ENCODE measurements around the gene BID. TPM values are rescaled to one million over a fixed set of nuclear protein-coding genes. Genes with fewer than 3 reads are reported as not detected.

Gene BID
- total RNA-seq, 2 donors from 2014 or later: 26.5 to 33.2 TPM

DNA sequence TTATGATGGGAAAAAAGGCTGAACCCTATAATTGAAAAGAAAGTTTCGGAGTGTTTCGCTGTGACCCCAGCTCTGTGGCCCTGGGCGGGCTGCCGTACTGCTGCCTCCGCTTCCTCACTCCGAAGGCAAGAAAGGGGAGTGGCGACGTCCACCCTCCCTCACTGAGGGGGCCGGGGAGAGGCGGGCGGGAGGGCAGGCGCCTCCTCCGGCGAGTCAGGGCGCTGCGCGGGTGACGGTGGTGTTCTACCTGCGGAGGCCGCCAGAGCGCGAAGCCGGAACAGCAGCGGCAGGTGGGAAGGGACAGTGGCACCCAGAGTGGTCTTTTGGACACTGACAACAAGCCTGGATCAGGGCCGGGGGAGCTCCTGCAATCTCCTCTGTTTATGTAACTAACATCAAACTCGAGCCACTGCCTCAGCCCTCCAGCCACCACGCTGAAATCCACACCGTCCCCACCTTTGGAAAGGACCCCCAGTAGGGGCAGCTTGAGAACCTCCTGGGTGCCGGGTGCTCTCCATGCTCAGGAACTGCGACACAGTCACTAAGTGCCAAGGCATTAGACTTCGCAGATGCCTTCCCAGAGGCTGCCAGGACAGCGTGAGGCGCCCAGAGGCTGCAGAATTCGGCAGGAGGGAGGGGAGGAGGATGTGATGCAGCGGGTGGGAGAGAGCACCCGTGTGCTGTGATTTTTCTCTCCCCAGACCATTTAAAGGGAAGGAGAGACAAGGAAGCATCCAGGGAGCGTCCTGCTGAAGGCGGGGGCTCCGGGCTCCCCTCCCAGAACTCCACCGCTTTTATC is 25.5 kb downstream of the BID start:
- ATAC-seq: no peak
- DNase-seq: no peak
- intact Hi-C loops (cut with DNase I, micrococcal nuclease): no loop called here

DNA sequence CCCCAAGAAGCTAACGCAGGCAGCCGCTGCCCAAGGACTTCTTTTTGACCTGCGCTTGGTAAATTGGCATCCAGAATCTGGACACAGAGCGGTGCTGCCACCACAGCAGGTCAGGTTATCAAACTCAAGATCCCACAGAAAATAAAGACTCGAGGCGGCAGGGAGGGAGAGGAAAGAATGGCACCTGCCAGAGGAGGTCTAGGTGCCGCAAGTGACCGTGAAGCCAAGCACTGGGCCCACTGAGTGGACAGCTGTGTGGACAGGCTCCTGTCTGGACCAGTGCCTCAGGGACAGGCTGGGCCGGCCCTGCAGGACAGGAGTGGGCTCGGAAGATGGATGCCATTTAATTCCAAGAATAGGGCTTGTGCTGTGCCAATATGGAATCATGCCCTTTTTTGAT is 27.4 kb downstream of the BID start:
- intact Hi-C loops (cut with DNase I, micrococcal nuclease): no loop called here
- DNase-seq: no peak

DNA sequence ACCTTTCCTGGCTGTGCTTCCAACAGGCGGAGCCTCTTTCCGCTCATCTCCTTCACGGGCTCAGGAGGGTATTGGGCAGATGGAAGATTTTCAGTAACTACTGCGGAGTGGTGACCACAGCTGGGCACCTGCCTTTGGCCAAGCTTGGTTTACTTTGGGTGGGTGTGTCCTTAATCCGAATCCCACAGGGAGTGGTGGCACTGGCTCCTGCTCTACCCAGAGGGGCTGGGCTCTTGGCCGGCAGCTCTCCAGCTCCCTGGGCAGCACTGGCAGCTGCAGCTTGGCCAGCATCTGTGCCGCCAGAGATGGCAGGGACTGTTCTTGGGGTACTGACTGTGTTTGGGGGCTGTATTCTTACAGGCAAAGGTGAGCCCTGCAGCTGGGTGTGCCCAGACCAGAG is 29.8 kb downstream of the BID start:
- no peak for DNase-seq
- intact Hi-C loops (cut with DNase I, micrococcal nuclease): no loop called here
- ATAC-seq: peak; percentile 35

More for the DNA sequence above, 27.4 kb downstream of the BID start:
- ATAC-seq: no peak

DNA sequence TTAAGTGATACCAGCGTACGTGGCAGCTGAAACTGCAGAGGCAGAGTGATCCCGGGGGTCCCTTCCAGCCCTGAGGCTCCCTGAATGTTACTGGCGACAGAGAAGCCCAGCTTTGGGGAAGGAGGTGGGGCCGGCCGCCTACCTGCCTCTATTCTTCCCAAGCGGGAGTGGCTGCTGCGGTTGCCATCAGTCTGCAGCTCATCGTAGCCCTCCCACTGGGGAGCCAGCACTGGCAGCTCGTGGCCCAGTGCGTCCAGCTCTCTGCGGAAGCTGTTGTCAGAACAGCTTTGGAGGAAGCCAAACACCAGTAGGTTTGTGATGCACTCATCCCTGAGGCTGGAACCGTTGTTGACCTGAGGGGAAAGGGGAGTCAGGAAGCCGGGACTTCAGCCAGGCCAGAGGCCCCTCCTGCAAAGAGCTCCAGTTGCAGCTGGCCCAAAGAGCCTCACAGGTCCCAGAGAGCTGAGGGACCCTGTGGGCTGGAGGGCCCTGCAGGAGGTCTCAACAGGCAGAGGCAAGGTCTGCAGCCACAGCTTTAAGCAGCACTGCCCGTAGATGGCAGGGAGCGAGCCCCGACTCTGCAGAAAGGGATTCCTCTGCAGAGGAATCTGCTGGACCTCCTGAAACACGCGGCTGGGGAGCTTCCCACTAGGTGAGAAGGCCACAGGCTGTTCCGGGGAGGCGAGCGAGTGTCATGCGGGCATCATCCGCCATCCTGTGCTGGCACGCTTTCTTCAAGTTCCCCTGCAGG is 30.4 kb downstream of the BID start:
- no peak for ATAC-seq
- DNase-seq: no peak
- intact Hi-C loops (cut with DNase I, micrococcal nuclease): no loop called here

DNA sequence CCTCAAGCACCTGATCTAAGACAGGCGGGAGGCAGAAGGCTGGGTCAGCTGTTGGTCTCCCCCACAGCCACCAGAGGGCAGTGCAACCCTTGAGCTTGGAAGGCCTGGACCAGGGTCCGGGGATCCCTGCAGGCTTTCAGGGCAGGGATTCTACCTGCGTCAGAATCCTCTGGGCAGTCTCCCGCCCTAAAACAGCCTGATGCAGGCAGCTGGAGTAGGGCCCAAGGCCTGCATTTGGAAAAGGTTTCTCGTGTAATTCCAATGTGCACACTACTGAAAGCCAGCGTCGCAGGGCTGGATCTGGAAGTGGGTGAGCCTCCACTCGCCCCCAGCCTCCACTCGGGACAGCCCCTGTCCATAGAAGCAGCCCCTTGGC is 31.8 kb downstream of the BID start:
- peak; percentile 82 for ATAC-seq
- intact Hi-C loops (cut with DNase I, micrococcal nuclease): no loop called here
- DNase-seq: peak; percentile 39 to 67

DNA sequence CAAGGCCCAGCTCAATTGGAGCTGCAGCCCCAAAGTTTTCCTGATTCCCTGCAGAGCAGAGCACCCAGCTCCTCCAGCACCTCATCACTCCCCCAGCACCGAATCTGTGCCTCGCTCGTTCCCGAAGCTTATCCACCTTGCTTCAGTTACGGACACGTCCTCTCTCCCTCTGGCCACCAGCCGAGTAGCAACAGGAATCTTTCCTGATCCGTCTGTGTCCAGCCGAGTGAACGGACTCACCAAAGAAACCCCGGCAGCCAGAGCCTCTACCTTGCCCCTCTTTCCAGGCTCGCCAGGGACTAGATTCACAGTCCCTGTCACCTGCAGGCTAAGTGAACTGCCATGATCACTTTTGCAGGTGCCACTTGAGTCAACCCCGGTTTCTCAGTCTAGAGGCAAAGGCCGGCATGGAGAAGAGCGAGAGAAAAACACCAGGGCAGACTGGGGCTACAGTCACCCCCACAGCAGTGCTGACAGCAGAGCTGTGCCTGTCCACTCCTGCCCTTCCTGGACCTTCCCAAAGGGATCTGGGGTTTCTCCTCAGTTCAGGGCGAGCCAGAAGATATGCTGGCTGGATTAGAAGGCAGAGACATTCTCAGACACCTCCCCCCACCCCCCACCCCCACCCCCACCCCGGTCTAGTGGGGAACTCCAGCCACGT is 32.3 kb downstream of the BID start:
- DNase-seq: no peak
- intact Hi-C loops (cut with DNase I, micrococcal nuclease): no loop called here
- peak; percentile 15 for ATAC-seq

DNA sequence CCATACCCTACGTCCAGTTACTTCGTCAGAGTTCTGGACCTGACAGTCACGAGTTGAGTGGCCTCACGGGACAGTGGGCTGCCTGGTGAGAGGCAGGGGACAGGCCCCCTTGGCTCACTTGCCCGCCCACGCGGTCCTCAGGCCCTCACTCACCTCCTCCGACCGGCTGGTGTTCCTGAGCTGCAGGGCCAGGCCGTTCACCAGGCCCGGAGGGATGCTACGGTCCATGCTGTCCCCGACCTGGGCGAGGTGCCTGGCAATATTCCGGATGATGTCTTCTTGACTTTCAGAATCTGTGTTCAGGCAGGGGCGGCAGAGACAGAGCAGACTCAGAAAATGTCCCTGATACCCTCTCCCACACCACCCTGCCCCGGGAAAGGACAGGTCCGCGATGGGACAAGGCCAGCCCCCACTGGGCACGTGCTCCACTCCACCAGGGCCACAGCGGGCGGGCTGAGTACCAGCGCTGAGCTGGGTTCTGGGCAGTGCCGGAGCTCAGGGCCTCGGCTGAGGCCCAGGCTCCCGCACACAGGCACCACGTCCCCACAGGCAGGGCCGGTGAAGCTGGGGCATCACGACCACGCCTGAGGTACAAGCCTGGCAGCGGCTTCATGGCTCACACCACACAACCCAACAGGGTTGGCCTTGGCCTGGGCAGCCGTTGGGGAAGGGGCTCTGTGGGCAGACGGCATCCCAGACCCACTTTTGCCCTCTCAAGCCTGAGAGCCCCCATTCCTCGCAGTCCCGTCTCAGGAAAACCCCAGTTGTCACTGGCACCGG is 34.9 kb downstream of the BID start:
- ATAC-seq (no peak), DNase-seq (no peak)
- intact Hi-C loops (cut with DNase I, micrococcal nuclease): no loop called here

DNA sequence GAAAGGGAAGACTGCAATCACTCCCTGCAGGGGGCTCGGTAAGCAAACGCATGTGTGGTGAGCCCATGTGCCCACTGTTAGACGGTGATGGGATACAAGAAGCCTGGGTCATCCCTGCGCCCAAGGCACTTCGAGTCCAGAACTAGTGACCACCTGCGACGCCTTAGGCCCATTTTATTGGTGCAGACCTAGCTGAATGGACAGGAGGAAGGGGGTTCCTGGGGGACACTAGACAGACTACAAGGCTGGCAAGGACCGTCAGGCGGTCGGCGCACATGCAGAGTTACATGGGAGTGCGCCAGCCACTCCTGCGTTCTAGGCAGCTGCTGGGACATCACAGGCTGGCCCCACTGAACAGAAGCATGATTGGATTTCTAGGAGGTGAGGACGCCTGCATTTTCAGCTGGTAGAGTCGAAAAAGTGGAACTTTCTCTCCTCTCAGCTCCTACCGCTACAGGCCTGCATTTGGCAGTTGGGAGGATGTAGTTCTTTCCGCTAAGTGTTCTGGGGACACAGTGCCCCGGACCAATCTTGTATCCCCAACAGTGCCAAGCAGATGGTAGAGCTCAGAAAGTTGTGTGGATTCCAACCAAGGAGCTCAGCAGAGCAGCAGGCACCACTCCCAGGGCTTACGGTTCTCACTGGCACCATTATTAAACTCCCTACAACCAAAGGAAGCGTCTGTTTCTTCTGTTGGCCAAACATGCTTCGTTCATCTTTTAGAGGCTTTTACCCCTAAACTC is 35.7 kb downstream of the BID start:
- intact Hi-C loops (cut with DNase I, micrococcal nuclease): no loop called here
- ATAC-seq: no peak
- no peak for DNase-seq

DNA sequence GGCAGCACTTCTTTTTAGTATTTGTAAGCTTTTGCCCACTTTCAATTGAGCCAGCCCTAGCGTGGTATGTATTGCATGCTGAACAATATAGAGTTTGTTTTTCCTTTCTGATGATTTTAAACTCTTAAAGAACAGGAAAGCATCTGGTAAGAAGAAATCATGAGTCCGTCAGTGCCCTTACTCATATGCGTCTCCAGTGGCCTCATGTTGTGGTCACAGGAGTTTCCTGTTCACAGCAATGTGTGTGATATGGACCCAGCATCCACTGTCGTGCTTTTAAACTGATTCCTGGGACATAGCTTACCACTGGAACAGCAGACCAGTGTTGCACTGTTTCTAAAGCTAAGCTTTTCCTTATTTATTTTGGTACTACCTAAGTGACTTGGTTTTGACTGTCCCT is 40.1 kb downstream of the BID start:
- DNase-seq: no peak
- intact Hi-C loops (cut with DNase I, micrococcal nuclease): no loop called here
- ATAC-seq: no peak

DNA sequence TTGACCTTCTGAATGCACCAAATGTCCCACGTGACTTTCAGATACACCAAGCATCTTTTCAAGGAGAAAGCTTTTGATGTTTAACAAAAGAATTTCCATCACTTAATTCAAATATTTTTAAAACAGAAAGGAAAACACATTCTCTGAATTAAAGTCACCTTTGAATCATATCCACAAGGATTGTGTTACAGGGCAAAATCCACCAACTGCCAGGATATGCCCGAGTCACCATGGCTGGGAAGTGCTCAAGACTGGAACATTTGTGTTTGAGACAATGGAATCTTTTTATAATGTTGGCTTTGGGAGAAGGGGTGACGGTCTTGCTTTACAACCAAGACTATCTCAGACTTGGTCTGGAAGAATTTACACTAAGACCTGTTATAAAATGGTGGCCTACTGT is 40.8 kb downstream of the BID start:
- peak; percentile 68 for ATAC-seq
- intact Hi-C loops (cut with DNase I, micrococcal nuclease): no loop called here
- no peak for DNase-seq

DNA sequence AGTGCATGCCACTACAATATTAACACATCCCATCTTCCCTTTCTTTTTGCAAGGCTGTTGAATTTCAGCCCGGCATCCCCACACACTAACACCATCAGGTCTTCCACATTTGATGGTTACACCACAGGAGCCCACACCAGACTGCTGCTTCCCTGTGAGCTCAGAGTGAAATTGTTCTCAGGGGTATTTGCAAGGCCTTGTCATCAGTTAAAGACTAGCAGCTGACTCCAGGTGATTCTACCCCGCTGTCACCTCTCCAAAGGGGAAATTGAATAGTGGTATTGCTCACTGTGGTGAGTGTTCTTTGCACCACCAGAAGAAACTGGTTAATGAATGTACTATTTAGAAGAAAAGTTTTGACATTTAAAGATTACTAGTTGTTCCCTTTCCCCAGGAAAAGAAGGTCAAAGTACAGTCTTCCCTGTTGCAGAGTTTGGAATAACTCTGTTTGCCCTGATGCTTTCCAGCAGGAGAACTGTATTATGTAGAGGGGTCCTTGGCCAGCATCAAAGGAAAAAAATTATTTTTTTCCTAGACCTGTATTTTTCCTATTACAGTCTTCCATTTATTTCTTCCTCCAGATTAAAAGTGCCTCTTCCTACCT is 41.9 kb downstream of the BID start:
- intact Hi-C loops (cut with DNase I, micrococcal nuclease): no loop called here
- no peak for DNase-seq
- no peak for ATAC-seq

DNA sequence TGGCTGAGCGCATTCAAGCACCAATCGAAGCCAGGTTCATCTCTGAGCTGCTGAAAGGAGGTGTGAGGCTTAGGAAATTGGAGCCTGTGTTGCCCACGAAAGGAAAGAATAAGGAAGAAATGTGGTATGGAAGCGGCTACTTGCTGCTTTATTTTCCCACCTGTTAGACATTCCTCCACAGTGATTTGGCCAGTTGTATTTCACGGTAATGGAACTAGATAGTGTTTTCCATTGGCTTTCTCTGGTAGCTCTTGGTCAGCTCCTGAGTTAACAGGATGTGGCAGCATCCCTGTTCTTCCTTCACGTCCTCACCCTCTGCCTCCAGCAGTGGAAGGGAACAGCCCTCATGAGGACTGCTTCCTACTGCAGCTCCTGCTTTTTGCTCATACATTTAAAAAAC is 44.7 kb downstream of the BID start:
- ATAC-seq (no peak), DNase-seq (no peak)
- intact Hi-C loops (cut with DNase I, micrococcal nuclease): no loop called here

DNA sequence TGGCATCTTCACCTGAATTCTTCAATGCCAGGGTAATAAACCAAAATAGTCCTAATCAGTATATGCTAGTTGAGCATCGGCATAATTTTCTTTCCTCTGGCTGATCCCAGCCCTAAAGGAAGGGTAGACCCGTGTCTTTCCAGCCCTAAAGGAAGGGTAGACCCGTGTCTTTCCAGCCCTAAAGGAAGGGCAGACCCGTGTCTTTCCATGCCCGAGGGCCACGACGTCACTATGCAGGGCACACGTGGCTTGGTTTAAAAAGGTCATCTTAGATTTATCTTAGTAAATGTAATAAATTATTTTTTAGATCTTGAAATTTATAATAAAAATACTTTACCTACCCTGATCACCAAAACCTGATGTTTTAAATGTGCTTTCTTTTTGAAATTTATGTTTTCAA is 45.5 kb downstream of the BID start:
- intact Hi-C loops (cut with DNase I, micrococcal nuclease): no loop called here
- DNase-seq (no peak), ATAC-seq (no peak)

DNA sequence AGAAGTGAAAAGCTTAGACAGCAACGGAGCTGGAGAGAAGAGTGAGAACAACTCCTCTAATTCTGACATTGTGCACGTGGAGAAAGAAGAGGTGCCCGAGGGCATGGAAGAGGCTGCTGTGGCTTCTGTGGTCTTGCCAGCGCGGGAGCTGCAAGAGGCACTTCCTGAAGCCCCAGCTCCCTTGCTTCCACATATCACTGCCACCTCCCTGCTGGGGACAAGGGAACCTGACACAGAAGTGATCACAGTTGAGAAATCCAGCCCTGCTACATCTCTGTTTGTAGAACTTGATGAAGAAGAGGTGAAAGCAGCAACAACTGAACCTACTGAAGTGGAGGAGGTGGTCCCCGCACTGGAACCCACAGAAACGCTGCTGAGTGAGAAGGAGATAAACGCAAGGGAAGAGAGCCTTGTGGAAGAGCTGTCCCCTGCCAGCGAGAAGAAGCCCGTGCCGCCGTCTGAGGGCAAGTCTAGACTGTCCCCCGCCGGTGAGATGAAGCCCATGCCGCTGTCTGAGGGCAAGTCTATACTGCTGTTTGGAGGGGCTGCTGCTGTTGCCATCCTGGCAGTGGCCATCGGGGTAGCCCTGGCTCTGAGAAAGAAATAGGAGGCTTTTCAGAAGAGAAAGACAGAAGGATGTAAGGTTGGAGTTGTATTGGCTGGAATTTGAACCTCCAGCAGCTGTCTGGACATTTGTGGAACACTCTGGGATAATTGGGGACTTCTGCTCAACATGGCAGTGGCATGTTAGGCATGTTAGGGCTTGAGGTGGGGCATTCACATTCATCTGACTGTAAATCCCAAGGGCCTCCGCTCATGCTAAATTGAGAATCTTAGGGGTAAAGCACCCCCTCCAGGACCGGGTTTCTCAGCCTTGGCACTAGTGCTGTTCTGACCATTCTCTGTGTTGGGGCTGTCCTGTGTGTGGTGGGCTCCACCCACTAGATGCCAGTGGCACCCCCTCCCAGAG is 47.1 kb downstream of the BID start:
- no peak for ATAC-seq
- DNase-seq: no peak
- intact Hi-C loops (cut with DNase I, micrococcal nuclease): no loop called here

DNA sequence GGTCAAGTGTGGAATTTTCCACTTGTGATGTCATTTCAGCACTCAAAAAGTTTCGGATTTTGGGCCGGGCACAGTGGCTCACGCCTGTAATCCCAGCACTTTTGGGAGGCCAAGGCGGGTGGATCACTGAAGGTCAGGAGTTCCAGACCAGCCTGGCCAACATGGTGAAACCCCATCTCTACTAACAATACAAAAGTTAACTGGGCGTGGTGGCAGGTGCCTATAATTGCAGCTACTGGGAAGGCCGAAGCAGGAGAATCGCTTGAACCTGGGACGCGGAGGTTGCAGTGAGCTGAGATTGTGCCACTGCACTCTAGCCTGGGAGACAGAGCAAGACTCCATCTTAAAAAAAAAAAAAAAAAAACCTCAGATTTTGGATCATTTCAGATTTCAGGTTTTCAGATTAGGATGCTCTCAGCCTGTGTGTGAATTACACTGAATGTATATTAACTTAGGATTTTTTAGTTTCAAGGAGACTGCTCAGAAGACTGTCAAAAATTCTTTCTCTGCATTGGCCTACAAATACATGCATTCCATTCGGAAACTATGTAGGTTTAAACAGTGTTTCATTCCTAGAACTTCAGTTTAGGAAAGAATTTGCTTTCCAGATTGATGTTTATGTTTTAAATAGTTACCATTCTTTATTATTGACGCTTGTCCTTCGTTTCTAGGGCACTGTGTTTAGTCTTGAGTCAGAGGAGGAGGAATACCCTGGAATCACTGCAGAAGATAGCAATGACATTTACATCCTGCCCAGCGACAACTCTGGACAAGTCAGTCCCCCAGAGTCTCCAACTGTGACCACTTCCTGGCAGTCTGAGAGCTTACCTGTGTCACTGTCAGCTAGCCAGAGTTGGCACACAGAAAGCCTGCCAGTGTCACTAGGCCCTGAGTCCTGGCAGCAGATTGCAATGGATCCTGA is 48.0 kb downstream of the BID start:
- ATAC-seq: no peak
- no peak for DNase-seq
- intact Hi-C loops (cut with DNase I, micrococcal nuclease): no loop called here

DNA sequence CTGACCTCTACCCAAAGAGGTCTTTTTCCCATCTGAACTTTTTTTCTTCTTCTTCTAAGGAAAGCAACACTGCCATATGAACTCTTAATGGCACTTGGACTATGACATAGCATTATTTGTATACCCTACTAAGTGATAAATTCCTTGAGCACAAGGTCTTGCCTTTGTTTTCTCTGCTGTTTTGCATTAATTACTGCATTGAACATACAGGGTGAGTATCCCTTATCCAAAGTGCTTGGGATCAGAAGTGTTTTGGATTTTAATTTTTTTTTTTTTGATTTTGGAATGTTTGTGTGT is 48.8 kb downstream of the BID start:
- no peak for DNase-seq

More for the DNA sequence above, 48.8 kb downstream of the BID start:
- ATAC-seq: no peak
- intact Hi-C loops (cut with DNase I, micrococcal nuclease): no loop called here
